ENCODE data around the gene KIF24. TPM values are rescaled to one million over a fixed set of nuclear protein-coding genes. Genes with fewer than 3 reads are reported as not detected.

The KIF24 gene
- polyA plus RNA-seq, 1 of the 3 experiments (the other 2 are of a cell fraction): 1.2 TPM

DNA sequence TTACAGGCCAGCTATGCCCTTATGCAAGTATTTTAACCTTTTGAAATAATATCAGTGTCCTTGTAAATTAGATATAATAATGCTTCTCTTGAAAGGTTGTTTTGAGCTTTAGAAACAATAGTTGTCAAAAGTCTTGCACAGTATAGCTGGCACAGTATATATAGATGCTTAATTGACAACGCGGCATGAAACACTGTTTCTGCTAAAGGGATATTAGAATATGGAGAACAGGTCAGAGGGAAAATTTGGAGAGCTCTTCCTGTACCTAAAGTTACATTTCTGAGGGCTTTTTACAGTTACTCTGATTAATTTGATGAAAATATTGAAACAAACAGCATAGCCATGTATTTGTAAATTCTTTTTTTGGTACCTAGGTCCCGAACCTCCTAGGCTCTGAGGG, 4.8 kb upstream of the KIF24 start:
- H3K4me2 ChIP-seq: no peak overlapping the region
- CTCF ChIA-PET: interaction anchor here (1.2 to 6.7 kb wide), 12 partner anchors 7 to 300 kb away, joined by 3 to 149 read pairs (median 12); partner anchors contain the start of gene MYORG
- POLR2A ChIA-PET: interaction anchor here (0.6 kb wide), 1 partner anchor 97 kb away, joined by 3 read pairs; no protein-coding TSS in a partner anchor

GRCh38 chr9:34332076-34332964, 3.3 kb upstream of the KIF24 start:
- no peak overlapping the region; a peak in 1 of 4 replicates for H3K4me3 ChIP-seq (ENCODE audit: low read depth in 2 of 2, low read length in 1 of 2)
- 61% methylated on average over 7 of the region's 7 CpGs for WGBS (ENCODE audit: low lambda C conversion rate)
- no peak for TF ChIP-seq TAF1 (IDR thresholded peaks at IDR 0.05; ENCODE audit: borderline replicate concordance, low read depth, low read length)
- no peak for TF ChIP-seq MAX (IDR thresholded peaks at IDR 0.05; ENCODE audit: low read depth)
- peak; percentile 88 for TF ChIP-seq RAD21 (IDR thresholded peaks at IDR 0.05; ENCODE audit: low read length)
- TF ChIP-seq JUND (IDR thresholded peaks at IDR 0.05): no peak
- TF ChIP-seq SMC3 (IDR thresholded peaks at IDR 0.05; ENCODE audit: low read depth, low read length): peak; percentile 78
- TF ChIP-seq CTCF (IDR thresholded peaks at IDR 0.05): peak; percentile 62
- TF ChIP-seq, protein P1, sequence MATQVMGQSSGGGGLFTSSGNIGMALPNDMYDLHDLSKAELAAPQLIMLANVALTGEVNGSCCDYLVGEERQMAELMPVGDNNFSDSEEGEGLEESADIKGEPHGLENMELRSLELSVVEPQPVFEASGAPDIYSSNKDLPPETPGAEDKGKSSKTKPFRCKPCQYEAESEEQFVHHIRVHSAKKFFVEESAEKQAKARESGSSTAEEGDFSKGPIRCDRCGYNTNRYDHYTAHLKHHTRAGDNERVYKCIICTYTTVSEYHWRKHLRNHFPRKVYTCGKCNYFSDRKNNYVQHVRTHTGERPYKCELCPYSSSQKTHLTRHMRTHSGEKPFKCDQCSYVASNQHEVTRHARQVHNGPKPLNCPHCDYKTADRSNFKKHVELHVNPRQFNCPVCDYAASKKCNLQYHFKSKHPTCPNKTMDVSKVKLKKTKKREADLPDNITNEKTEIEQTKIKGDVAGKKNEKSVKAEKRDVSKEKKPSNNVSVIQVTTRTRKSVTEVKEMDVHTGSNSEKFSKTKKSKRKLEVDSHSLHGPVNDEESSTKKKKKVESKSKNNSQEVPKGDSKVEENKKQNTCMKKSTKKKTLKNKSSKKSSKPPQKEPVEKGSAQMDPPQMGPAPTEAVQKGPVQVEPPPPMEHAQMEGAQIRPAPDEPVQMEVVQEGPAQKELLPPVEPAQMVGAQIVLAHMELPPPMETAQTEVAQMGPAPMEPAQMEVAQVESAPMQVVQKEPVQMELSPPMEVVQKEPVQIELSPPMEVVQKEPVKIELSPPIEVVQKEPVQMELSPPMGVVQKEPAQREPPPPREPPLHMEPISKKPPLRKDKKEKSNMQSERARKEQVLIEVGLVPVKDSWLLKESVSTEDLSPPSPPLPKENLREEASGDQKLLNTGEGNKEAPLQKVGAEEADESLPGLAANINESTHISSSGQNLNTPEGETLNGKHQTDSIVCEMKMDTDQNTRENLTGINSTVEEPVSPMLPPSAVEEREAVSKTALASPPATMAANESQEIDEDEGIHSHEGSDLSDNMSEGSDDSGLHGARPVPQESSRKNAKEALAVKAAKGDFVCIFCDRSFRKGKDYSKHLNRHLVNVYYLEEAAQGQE (IDR thresholded peaks at IDR 0.05; ENCODE audit: low read depth, low read length): no peak
- TF ChIP-seq, protein P2, sequence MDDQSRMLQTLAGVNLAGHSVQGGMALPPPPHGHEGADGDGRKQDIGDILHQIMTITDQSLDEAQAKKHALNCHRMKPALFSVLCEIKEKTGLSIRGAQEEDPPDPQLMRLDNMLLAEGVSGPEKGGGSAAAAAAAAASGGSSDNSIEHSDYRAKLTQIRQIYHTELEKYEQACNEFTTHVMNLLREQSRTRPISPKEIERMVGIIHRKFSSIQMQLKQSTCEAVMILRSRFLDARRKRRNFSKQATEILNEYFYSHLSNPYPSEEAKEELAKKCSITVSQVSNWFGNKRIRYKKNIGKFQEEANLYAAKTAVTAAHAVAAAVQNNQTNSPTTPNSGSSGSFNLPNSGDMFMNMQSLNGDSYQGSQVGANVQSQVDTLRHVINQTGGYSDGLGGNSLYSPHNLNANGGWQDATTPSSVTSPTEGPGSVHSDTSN (IDR thresholded peaks at IDR 0.05): 0 out of 2 replicates have a peak, but pooled peaks have one; percentile 10
- peaks cover 6% of the 10 kb centered on the region for H3F3A ChIP-seq (replicated peaks; ENCODE audit: insufficient read depth)
- no peaks in the 10 kb centered on the region for H3K9me2 ChIP-seq
- no peaks in the 10 kb centered on the region for H3K9me3 ChIP-seq
- CTCF ChIA-PET: interaction anchor here (0.6 to 6.7 kb wide), 31 partner anchors 9 to 281 kb away, joined by 3 to 149 read pairs (median 5); partner anchors contain the start of gene MYORG
- DNase-seq: peak; percentile 46
- H3K4me2 ChIP-seq: no peak overlapping the region
- H3K4me1 ChIP-seq (ENCODE audit: control insufficient read depth in 1 of 2, insufficient read depth in 2 of 2, low read depth in 1 of 2, low read length in 1 of 2): peaks cover 0 to 6% of the 10 kb centered on the region in 2 experiments; a peak in 2 of 4 replicates
- no peak overlapping the region for H2AFZ ChIP-seq (ENCODE audit: low read depth)
- H3K9ac ChIP-seq: no peak overlapping the region
- H3K27ac ChIP-seq (ENCODE audit: low read depth in 2 of 2, low read length in 1 of 2): no peak overlapping the region
- peaks cover 55% of the 10 kb centered on the region for H3K79me2 ChIP-seq (ENCODE audit: insufficient read depth)
- H3K36me3 ChIP-seq (replicated peaks in 1 of 2; ENCODE audit: control insufficient read depth in 1 of 2, insufficient read depth in 2 of 2, low read length in 1 of 2): peaks cover 3 to 4% of the 10 kb centered on the region in 2 experiments
- POLR2A ChIA-PET: interaction anchor here (0.5 kb wide), 1 partner anchor 271 kb away, joined by 3 read pairs; no protein-coding TSS in a partner anchor
- H3K27me3 ChIP-seq (ENCODE audit: insufficient read depth): no peaks in the 10 kb centered on the region
- H4K20me1 ChIP-seq (ENCODE audit: insufficient read depth): no peaks in the 10 kb centered on the region; the same call in 1 of the 2 replicates

More for the DNA sequence above, 4.8 kb upstream of the KIF24 start:
- Histone ChIP-seq H3K9me2 (no peaks in the 10 kb centered on the region), H2AFZ (ENCODE audit: low read depth) (no peak overlapping the region), H4K20me1 (ENCODE audit: insufficient read depth) (no peaks in the 10 kb centered on the region; the same call in 1 of the 2 replicates), H3K27ac (ENCODE audit: low read depth in 2 of 2, low read length in 1 of 2) (no peak overlapping the region), H3K9ac (no peak overlapping the region), H3K79me2 (ENCODE audit: insufficient read depth) (peaks cover 46% of the 10 kb centered on the region; the same call in 1 of the 2 replicates), H3K4me3 (ENCODE audit: low read depth in 2 of 2, low read length in 1 of 2) (no peak overlapping the region), H3K4me1 (ENCODE audit: control insufficient read depth in 1 of 2, insufficient read depth in 2 of 2, low read depth in 1 of 2, low read length in 1 of 2) (peaks cover 0 to 4% of the 10 kb centered on the region in 2 experiments; a peak in 1 of 4 replicates), H3K9me3 (no peaks in the 10 kb centered on the region), H3K36me3 (replicated peaks in 1 of 2; ENCODE audit: control insufficient read depth in 1 of 2, insufficient read depth in 2 of 2, low read length in 1 of 2) (peaks cover 6 to 10% of the 10 kb centered on the region in 2 experiments), H3K27me3 (ENCODE audit: insufficient read depth) (no peaks in the 10 kb centered on the region), H3F3A (replicated peaks; ENCODE audit: insufficient read depth) (peaks cover 6% of the 10 kb centered on the region)
- TF ChIP-seq GABPA (IDR thresholded peaks at IDR 0.05; ENCODE audit: low read depth): no peak
- TF ChIP-seq FOXM1 (IDR thresholded peaks at IDR 0.05; ENCODE audit: low read depth): no peak
- TF ChIP-seq SMC3 (IDR thresholded peaks at IDR 0.05; ENCODE audit: low read depth, low read length): no peak
- TF ChIP-seq NFIC (IDR thresholded peaks at IDR 0.05; ENCODE audit: borderline replicate concordance): no peak
- WGBS (ENCODE audit: low lambda C conversion rate): 57% methylated on average over 3 of the region's 3 CpGs
- no peak for DNase-seq
